Stimulated activated effector memory CD8-positive, alpha-beta T cell treated with anti-CD3 and anti-CD28 coated beads, Interleukin-12 subunit alpha, Interleukin-12 subunit beta, amount 100 ng/mL, for 72 hours (primary cell): ENCODE measurements around the gene WNT7A.

Experiments
- ATAC-seq: fragments of 150-1000 bp; cut with Tn5 transposase; 2 replicates; pipeline ENCODE4 v1.10.0; 2021
- DNase-seq, 2 donors: peaks; one replicate each; pipeline ENCODE4 v3.0.0; 2021 to 2022; ENCODE audit warnings: low spot score in 2 of 2
- H3K27ac Mint-ChIP-seq: one replicate; pipeline ENCODE4 v1.8.0; 2022; ENCODE audit warnings: mild to moderate bottlenecking, mixed read lengths
- H3K36me3 Mint-ChIP-seq: one replicate; pipeline ENCODE4 v1.8.0; 2022; ENCODE audit warnings: mild to moderate bottlenecking, mixed read lengths
- H3K4me1 Mint-ChIP-seq: one replicate; pipeline ENCODE4 v1.8.0; 2022; ENCODE audit warnings: mixed read lengths
- H3K4me3 Mint-ChIP-seq: one replicate; pipeline ENCODE4 v1.8.0; 2022; ENCODE audit warnings: mild to moderate bottlenecking, mixed read lengths
- H3K9me3 Mint-ChIP-seq: one replicate; pipeline ENCODE4 v1.8.0; 2022; ENCODE audit warnings: mixed read lengths

Gene WNT7A

DNA sequence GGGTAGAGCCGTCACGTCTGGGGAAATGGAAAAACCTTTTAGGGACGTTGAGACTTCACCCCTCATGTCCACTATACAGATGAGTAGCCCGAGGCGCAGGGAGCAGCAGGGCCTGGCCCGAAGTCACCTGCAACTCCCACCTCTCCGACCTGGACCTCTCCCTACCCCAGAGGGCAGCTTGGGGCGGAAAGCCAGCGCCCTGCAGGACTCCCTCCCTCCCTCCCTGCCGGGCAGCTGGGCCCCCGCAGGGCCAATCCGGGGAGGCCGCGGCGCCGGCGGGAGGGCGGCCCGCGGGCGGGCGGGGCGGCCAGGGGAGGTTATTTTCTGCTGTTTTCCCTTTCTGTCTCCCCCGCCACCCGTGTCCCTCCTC, 2.0 kb downstream of the WNT7A start:
- Mint-ChIP-seq H3K9me3 (no peaks in the 10 kb centered on the region), H3K36me3 (no peaks in the 10 kb centered on the region), H3K4me3 (peak overlapping the region; percentile 62), H3K4me1 (peaks cover 6% of the 10 kb centered on the region), H3K27ac (no peak overlapping the region)
- DNase-seq (no peak), ATAC-seq (no peak)

DNA sequence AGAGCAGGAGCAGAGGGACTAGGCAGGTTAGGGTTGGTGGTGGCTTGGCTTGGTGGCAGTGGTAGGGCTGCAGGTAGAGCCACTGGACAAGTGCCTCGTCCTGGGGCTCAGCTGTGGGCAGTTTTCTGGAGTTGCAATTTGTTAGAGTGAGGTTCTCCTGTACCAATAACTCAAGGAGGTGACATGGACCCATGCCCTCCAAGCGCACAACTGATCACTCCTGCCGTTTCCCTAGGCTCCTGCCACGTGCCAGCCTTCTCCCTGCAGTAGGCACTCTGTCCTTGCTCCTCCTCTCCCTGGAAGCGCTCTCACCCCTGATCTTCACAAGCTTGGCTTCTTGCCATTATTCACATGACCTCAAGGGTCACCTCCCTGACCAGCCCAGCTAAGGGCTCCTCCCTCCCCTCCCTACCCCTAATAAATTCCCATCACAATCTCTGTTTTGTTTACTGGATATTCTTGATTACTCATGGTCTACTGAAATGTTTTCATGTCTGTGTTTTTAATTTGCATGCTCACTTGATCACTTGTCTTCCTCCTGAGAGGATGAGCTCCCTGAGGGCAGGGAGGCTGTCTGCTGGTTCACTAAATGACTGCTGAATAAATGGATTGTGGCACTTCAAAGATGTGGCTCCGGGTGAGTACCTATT, 3.3 kb downstream of the WNT7A start:
- ATAC-seq (no peak), DNase-seq (no peak)
- H3K36me3 Mint-ChIP-seq: no peaks in the 10 kb centered on the region
- H3K9me3 Mint-ChIP-seq: no peaks in the 10 kb centered on the region
- H3K4me1 Mint-ChIP-seq: peaks cover 11% of the 10 kb centered on the region
- no peak overlapping the region for H3K4me3 Mint-ChIP-seq
- no peak overlapping the region for H3K27ac Mint-ChIP-seq

DNA sequence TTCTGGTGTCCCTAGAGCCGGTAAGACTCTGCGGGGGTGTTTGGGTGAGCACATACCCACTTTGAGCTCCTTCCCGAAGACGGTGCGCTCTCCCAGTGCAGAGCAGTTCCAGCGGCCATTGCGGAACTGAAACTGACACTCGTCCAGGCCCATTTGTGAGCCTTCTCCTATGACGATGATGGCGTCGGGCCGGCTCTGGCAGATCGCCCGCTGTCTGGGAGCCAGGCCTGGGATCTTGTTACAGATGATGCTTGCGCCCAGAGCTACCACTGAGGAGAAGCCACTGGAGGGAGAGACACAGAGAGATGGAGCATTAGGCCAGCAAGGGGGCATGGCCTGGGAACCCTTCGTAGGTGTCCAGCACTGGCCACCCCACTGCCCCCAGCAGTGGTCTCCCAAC, 5.0 kb downstream of the WNT7A start:
- H3K4me3 Mint-ChIP-seq: no peak overlapping the region
- peaks cover 14% of the 10 kb centered on the region for H3K4me1 Mint-ChIP-seq
- ATAC-seq (no peak), DNase-seq (no peak)
- H3K27ac Mint-ChIP-seq: no peak overlapping the region
- H3K36me3 Mint-ChIP-seq: no peaks in the 10 kb centered on the region
- H3K9me3 Mint-ChIP-seq: no peaks in the 10 kb centered on the region

DNA sequence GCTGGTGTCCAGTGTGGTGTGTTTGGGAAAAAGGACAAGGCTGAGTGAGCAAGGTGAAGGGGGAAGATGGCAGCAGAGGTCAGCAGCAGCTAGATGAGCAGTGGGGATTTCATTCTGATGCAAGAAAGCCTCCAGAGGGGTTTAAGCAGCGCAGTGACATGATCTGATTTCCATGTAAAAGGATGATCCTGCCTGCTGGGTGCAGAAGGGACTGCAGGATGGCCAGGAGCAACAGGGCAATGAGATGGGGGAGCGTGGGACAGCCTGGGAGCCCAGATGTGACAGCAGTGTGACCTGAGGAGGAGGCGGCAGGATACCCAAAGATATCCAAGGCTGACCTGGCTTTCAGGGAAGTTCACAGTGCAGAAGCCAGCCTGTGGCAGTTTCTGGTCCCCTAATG, 6.1 kb downstream of the WNT7A start:
- H3K4me1 Mint-ChIP-seq: peaks cover 20% of the 10 kb centered on the region
- ATAC-seq: no peak

DNA sequence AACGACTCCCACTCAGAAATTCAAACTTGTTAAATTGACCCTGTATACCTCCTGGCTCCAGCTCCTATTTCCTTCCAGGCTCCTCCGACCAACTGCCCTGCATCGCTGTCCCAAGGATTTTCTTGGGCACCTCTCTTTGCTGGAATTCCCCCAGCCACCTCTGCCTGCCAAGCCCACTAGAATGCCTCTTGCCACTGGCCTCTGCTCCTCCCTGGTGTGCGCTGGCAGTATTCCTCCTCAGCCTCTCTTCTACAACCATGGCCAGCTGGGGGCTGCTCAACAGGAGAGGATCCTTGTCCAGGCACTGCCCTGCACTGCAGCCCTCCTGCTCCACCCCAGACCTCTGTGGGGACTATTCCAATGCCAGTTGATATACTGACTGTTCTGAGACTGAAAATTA, 7.4 kb downstream of the WNT7A start:
- peaks cover 28% of the 10 kb centered on the region for H3K4me1 Mint-ChIP-seq

More for the DNA sequence above, 6.1 kb downstream of the WNT7A start:
- no peak for DNase-seq
- Mint-ChIP-seq H3K4me3 (no peak overlapping the region), H3K27ac (no peak overlapping the region), H3K9me3 (no peaks in the 10 kb centered on the region), H3K36me3 (no peaks in the 10 kb centered on the region)

DNA sequence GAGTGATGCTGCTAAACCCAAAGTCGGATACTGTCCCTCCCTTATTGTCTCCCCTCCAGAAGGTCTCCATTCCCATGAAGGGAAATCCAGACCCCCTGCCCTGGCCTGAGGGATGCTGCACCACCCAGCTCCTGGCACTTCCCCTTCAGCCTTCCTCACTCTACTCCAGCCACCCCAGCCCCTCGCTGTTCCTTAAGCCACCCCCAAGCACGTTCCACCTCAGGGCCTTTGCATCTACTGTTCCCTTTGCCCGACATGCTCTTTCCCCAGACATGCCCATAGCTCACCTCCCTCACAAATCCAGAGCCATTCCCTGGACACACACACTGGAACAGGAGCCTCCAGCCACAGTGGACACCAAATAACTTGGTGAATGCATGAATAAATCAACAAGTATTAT, 8.1 kb downstream of the WNT7A start:
- Mint-ChIP-seq H3K36me3 (no peaks in the 10 kb centered on the region), H3K4me3 (no peak overlapping the region), H3K4me1 (peaks cover 32% of the 10 kb centered on the region), H3K9me3 (no peaks in the 10 kb centered on the region), H3K27ac (no peak overlapping the region)
- no peak for ATAC-seq
- DNase-seq: no peak

More for the DNA sequence above, 7.4 kb downstream of the WNT7A start:
- no peaks in the 10 kb centered on the region for H3K9me3 Mint-ChIP-seq
- no peak overlapping the region for H3K27ac Mint-ChIP-seq
- H3K4me3 Mint-ChIP-seq: no peak overlapping the region
- no peak for ATAC-seq
- DNase-seq: no peak
- no peaks in the 10 kb centered on the region for H3K36me3 Mint-ChIP-seq

DNA sequence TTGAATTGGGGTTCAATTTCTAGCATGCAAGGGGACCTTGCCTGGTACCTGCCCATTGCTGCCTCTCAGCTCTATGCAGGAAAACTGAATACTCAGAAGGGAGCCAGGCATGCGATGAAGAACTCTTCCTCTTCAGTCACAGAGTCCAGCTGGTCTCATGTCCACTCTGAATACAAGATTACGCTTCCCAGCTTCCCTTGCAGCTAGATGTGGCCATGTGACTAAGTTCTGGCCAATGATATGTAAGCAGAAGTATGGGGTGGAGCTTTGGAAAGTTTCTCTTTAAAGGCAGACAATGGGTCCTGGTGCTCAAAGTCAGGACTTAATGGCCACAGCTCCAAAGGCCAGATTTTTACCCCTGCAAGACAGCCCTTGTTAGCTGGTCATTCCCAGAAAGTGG, 9.0 kb downstream of the WNT7A start:
- H3K27ac Mint-ChIP-seq: no peak overlapping the region
- peaks cover 41% of the 10 kb centered on the region for H3K4me1 Mint-ChIP-seq
- no peak for DNase-seq
- no peaks in the 10 kb centered on the region for H3K36me3 Mint-ChIP-seq
- no peak for ATAC-seq
- H3K4me3 Mint-ChIP-seq: no peak overlapping the region
- H3K9me3 Mint-ChIP-seq: no peaks in the 10 kb centered on the region

DNA sequence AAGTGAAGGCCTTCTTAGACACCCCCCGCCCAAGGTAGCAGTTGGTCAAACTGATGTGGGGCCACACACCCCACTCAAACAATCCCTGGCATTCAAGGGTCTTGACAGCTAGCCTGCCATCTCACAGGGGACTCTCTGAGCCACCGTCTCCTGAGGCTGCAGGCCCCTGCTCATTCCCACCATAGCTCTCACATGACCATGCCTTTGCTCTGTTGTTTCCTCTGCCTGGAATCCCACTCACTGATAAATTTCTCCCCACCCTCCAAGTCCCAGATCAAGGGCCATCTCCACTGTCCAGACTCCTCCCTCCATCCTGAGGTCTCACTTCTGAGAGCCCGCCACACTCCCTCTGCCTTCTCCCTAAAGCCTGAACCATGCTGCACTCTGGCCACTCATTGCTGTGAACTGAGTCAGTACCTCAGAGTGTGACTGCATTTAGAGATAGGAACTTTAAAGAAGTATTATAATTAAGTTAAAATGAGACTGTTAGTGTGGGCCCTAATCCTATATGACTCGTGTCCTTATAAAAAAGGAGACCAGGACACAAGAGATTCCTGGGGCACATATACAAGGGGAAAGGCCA, 10.0 kb downstream of the WNT7A start:
- Mint-ChIP-seq H3K9me3 (no peaks in the 10 kb centered on the region), H3K27ac (peak overlapping the region; percentile 86), H3K4me3 (no peak overlapping the region), H3K36me3 (no peaks in the 10 kb centered on the region), H3K4me1 (peaks cover 51% of the 10 kb centered on the region)
- no peak for DNase-seq
- no peak for ATAC-seq

DNA sequence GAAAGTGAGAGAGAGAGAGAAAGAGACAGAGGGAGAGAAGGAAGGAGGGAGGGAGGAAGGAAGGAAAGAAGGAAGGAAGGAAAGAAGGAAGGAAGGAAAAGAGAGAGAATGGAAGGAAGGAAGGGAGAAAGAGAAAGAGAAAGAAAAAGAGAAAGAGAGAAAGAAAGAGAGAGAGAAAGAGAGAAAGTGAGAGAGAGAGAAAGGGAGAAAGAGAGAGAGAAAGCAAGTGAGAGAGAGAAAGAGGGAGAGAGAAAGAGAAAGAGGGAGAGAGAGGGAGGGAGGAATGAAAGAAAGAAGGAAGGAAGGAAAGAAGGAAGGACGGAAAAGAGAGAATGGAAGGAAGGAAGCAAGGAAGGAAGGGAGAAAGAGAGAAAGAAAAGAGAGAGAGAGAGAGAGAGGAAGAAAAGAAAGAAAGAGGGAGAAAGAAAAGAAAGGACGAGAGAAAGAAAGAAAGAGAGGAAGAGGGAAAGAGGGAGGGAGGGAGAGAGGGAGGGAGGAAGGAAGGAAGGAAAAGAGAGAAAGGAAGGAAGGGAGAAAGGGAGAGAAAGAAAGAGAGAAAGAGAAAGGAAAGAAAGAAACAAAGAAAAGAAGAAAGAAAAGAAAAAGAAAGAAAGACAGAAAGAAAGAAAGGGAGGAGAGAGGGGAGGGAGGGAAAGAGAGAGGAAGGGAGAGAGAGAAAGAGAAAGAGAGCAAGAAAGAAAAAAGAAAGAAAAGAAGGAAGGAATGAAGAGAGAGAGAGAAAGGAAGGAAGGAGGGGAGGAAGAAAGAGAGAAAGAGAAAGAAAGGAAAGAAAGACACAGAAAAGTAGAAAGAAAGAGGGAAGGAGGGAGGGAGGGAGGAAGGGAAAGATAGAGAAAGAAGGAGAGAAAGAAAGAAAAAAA, 10.8 kb downstream of the WNT7A start:
- ATAC-seq (no peak), DNase-seq (no peak)
- H3K27ac Mint-ChIP-seq: peak overlapping the region; percentile 86
- no peak overlapping the region for H3K4me3 Mint-ChIP-seq
- H3K4me1 Mint-ChIP-seq: peaks cover 51% of the 10 kb centered on the region
- no peaks in the 10 kb centered on the region for H3K36me3 Mint-ChIP-seq
- no peaks in the 10 kb centered on the region for H3K9me3 Mint-ChIP-seq

DNA sequence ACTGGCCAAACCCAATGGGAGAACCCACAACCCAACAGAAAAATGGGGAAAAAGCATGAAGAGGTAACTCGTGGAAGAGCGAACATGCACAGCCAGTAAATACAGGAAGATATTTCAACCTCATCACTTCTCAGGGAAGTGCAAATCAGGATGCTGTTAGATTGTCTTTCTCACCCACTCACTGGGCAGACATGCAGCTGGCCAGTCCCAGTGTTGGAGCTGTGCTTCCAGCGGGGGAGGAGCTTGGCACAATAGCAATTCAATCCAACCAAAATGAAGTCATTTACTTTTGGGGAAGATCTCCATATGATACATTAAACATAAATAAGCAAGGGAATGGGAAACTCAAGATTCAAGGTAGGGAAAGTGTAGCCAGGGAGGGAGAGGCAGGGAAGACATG, 12.1 kb downstream of the WNT7A start:
- peak overlapping the region; percentile 86 for H3K27ac Mint-ChIP-seq
- ATAC-seq: no peak
- H3K4me1 Mint-ChIP-seq: peaks cover 51% of the 10 kb centered on the region
- H3K4me3 Mint-ChIP-seq: no peak overlapping the region
- no peak for DNase-seq
- H3K9me3 Mint-ChIP-seq: no peaks in the 10 kb centered on the region
- H3K36me3 Mint-ChIP-seq: no peaks in the 10 kb centered on the region

DNA sequence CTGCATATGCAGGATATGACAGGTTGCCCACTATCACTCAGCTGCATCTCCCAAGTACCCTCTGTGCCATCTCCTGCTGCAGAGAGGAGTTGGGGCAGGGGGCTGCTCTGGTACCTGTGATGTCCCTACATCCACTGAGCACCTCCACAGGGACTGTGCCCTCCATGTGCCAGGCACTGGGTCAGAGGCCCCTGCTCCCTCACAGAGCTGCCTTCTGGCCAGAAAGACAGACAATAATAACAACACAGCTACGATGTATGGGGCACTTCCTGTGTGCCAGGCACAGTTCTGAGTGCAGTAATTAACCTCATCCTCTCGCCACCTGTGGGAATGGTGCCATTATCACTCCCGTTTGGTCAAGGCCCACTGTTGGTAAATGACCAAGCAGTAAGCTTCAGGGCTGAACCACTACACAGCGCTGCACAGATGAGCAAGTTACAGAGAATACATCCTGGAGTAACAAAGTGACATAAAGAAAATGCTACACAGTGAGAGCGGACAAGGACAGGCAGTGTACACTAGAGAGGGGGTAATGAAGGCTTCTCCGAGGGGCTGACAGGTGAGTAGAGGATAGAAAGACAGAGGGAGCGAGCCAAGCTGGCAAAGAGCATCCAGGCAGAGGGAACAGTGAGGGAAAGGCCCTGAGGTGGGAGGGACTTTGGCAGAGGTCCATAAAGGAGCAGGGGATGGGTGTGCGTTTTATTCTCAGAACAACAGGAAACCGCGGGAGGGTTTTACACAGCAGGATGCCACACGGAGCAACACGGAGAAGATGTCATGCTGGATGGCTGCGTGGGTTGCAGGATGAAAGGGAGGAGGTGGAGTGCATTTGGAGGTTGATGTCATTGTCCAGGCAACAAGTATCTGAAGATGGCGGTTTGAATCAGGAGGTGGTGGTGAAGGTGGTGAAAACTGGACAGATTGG, 13.6 kb downstream of the WNT7A start:
- DNase-seq: no peak
- H3K27ac Mint-ChIP-seq: peak overlapping the region; percentile 86
- peak overlapping the region; percentile 42 for H3K4me3 Mint-ChIP-seq
- no peaks in the 10 kb centered on the region for H3K9me3 Mint-ChIP-seq
- peak; percentile 72 for ATAC-seq
- peaks cover 43% of the 10 kb centered on the region for H3K4me1 Mint-ChIP-seq
- no peaks in the 10 kb centered on the region for H3K36me3 Mint-ChIP-seq

DNA sequence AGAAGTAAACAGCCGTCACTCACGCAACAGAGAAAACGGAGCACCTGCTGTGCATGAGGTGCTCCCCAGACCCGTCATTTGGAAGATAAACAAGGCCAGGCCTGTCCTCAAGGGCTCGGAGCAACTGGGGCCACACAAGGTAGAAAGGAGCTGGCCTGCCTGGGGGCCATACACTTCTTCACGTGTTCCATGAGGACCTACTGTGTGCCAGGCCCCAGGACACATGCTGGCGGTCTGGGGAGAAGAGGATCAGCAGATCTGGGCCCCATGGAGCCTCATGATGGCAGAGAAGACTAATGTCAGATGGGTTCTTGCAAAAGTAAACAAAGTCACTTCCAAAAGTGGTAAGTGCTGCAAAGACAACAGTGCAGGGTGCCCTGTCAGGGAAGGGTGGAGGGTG, 14.3 kb downstream of the WNT7A start:
- no peaks in the 10 kb centered on the region for H3K9me3 Mint-ChIP-seq
- peaks cover 42% of the 10 kb centered on the region for H3K4me1 Mint-ChIP-seq
- ATAC-seq: no peak
- peak overlapping the region; percentile 86 for H3K27ac Mint-ChIP-seq
- no peak overlapping the region for H3K4me3 Mint-ChIP-seq
- H3K36me3 Mint-ChIP-seq: no peaks in the 10 kb centered on the region
- no peak for DNase-seq

DNA sequence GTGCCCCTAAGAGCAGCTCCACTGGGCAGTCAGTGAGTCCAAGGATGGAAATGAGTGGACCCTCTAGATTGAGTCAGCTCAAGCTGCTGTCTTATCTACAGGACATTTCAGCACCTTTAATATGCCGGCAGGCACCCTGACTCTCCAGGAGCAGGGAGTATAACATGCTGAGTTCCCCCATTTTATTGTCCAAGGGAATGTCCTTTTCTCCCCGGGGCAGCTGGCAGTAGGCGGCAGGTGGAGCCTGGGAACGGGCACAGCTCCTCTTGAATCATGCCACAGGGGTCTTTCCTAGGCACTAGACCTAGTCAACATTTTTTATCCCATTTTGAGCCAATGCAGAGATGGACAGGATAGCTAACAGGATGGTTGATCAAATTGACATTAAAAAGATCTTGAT, 14.8 kb downstream of the WNT7A start:
- no peak overlapping the region for H3K4me3 Mint-ChIP-seq
- H3K4me1 Mint-ChIP-seq: peaks cover 42% of the 10 kb centered on the region
- DNase-seq (no peak), ATAC-seq (no peak)
- no peaks in the 10 kb centered on the region for H3K9me3 Mint-ChIP-seq
- no peaks in the 10 kb centered on the region for H3K36me3 Mint-ChIP-seq
- peak overlapping the region; percentile 86 for H3K27ac Mint-ChIP-seq

DNA sequence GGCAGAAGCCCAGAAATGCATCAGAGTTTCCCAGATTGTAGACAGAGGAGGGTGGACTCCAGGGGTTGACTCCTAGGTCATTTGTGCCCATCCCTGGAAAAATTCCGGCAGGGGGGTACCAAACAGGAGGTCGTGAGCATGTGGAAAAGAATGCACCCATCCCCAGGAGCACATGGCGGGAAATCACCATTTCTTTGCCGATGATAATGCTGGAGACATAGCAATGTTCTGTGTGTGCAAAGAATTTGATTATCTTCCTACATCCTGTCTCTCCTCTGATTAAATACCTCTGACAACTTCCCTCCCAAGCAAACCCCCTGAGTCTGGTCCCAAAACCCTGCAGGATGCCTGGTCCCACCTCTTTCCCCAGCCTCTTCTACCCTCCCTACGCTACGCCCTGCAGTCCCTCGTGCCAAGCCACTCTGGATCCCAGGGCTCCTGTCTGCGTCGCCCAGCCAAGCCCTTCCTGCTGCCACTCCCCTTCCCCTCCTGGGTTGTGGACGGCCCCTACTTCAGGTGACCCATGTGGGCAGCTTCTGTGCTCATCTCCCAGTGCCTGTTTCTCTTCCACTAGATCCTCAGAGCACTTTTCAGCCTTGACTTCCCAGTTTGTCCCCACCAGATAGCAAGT, 15.8 kb downstream of the WNT7A start:
- H3K9me3 Mint-ChIP-seq: no peaks in the 10 kb centered on the region
- no peaks in the 10 kb centered on the region for H3K36me3 Mint-ChIP-seq
- no peak for DNase-seq
- H3K27ac Mint-ChIP-seq: no peak overlapping the region
- peaks cover 39% of the 10 kb centered on the region for H3K4me1 Mint-ChIP-seq
- H3K4me3 Mint-ChIP-seq: no peak overlapping the region
- ATAC-seq: no peak
